ENCODE measurements around the gene KIT. TPM values are rescaled to one million over a fixed set of nuclear protein-coding genes. Genes with fewer than 3 reads are reported as not detected.

Gene KIT
- total and polyA plus RNA-seq, 10 of the 15 experiments (the other 5 are each of a cell fraction or from before 2014, with no cell fraction given), result 0.01 to 0.03 TPM; not detected in 8

DNA sequence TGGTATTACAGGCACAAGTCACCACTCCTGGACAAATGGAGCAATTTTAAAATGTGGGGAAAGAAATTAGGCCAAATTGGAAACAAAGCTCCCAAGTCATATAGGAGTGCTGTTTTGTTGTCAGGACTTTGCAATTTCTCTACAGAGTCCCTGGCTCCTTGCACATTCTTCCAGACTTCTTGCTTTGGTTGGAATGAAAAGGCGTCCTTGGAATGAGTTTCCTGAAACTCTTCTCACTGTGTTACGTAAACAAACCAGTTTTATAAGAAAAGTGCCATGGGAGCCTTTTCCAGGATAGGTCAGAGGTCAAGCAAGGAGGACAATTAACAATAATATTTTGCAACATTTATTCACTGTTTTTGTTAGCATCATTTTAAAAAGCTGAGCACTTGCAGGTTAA lies 32.4 kb upstream of the KIT start:
- intact Hi-C loops (cut with micrococcal nuclease; ENCODE audit: unreplicated experiment), result no loop called here
- FAIRE-seq, result no peak
- 2% methylated on average over 2 of the region's 2 CpGs for WGBS (ENCODE audit: insufficient coverage, insufficient replicate concordance, low lambda C conversion rate, missing lambda C conversion rate)
- Histone ChIP-seq H3K36me3 (ENCODE audit: control insufficient read depth in 2 of 2, insufficient read depth in 2 of 2, low read length in 1 of 2) (no peaks in the 10 kb centered on the region), H2AFZ (ENCODE audit: control insufficient read depth, low read depth, low read length) (no peak overlapping the region), H3K4me3 (no peak overlapping the region), H3K4me2 (ENCODE audit: control insufficient read depth, insufficient read depth) (no peak overlapping the region), H3K79me2 (ENCODE audit: control insufficient read depth, insufficient read depth, low read length) (no peaks in the 10 kb centered on the region), H3K9me3 (replicated peaks; ENCODE audit: control insufficient read depth, insufficient read depth, low read length) (no peaks in the 10 kb centered on the region), H3K9ac (ENCODE audit: control insufficient read depth, insufficient read depth, low read length) (no peak overlapping the region), H3K27ac (ENCODE audit: control insufficient read depth, insufficient read depth) (no peak overlapping the region), H3K27me3 (replicated peaks in 1 of 2; ENCODE audit: control insufficient read depth in 2 of 2, insufficient read depth in 2 of 2, low read length in 1 of 2) (no peaks in the 10 kb centered on the region; a peak in 2 of 4 replicates), H3K4me1 (ENCODE audit: control insufficient read depth, insufficient read depth, low read length) (no peaks in the 10 kb centered on the region), H4K20me1 (ENCODE audit: control insufficient read depth, insufficient read depth) (no peaks in the 10 kb centered on the region)
- no peak for ATAC-seq
- in situ Hi-C loops (cut with MboI), result no loop called here
- ChIA-PET CTCF (no interaction called here), RAD21 (ENCODE audit: unreplicated experiment) (no interaction called here), POLR2A (no interaction called here), SMC1A (ENCODE audit: uncharacterized antibody, unreplicated experiment) (interaction anchor here (0.7 kb wide), 1 partner anchor 1436 kb away, joined by 3 read pairs; no protein-coding TSS in a partner anchor)
- no TSS peak for BruUV-seq (replicated peaks)
- no peak for DNase-seq (ENCODE audit: low read depth, low spot score)
- no peak for TF ChIP-seq STAT1 (conservative IDR thresholded peaks at IDR 0.05)
- no peak for TF ChIP-seq RBBP5 (conservative IDR thresholded peaks at IDR 0.05)
- TF ChIP-seq, protein P1, sequence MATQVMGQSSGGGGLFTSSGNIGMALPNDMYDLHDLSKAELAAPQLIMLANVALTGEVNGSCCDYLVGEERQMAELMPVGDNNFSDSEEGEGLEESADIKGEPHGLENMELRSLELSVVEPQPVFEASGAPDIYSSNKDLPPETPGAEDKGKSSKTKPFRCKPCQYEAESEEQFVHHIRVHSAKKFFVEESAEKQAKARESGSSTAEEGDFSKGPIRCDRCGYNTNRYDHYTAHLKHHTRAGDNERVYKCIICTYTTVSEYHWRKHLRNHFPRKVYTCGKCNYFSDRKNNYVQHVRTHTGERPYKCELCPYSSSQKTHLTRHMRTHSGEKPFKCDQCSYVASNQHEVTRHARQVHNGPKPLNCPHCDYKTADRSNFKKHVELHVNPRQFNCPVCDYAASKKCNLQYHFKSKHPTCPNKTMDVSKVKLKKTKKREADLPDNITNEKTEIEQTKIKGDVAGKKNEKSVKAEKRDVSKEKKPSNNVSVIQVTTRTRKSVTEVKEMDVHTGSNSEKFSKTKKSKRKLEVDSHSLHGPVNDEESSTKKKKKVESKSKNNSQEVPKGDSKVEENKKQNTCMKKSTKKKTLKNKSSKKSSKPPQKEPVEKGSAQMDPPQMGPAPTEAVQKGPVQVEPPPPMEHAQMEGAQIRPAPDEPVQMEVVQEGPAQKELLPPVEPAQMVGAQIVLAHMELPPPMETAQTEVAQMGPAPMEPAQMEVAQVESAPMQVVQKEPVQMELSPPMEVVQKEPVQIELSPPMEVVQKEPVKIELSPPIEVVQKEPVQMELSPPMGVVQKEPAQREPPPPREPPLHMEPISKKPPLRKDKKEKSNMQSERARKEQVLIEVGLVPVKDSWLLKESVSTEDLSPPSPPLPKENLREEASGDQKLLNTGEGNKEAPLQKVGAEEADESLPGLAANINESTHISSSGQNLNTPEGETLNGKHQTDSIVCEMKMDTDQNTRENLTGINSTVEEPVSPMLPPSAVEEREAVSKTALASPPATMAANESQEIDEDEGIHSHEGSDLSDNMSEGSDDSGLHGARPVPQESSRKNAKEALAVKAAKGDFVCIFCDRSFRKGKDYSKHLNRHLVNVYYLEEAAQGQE (IDR thresholded peaks at IDR 0.05; ENCODE audit: low read depth, low read length), result no peak
- TF ChIP-seq ETV6 (conservative IDR thresholded peaks at IDR 0.05 in 1 of 2, IDR thresholded peaks at IDR 0.05 in 1 of 2; ENCODE audit: borderline replicate concordance in 1 of 2, low read depth in 1 of 2), result no peak
- no peak for TF ChIP-seq TBL1XR1 (IDR thresholded peaks at IDR 0.05; ENCODE audit: low read depth, low read length)
- no peak for TF ChIP-seq IKZF1 (conservative IDR thresholded peaks at IDR 0.05)
- no peak for TF ChIP-seq MLLT1 (IDR thresholded peaks at IDR 0.05)
- TF ChIP-seq, protein P2, sequence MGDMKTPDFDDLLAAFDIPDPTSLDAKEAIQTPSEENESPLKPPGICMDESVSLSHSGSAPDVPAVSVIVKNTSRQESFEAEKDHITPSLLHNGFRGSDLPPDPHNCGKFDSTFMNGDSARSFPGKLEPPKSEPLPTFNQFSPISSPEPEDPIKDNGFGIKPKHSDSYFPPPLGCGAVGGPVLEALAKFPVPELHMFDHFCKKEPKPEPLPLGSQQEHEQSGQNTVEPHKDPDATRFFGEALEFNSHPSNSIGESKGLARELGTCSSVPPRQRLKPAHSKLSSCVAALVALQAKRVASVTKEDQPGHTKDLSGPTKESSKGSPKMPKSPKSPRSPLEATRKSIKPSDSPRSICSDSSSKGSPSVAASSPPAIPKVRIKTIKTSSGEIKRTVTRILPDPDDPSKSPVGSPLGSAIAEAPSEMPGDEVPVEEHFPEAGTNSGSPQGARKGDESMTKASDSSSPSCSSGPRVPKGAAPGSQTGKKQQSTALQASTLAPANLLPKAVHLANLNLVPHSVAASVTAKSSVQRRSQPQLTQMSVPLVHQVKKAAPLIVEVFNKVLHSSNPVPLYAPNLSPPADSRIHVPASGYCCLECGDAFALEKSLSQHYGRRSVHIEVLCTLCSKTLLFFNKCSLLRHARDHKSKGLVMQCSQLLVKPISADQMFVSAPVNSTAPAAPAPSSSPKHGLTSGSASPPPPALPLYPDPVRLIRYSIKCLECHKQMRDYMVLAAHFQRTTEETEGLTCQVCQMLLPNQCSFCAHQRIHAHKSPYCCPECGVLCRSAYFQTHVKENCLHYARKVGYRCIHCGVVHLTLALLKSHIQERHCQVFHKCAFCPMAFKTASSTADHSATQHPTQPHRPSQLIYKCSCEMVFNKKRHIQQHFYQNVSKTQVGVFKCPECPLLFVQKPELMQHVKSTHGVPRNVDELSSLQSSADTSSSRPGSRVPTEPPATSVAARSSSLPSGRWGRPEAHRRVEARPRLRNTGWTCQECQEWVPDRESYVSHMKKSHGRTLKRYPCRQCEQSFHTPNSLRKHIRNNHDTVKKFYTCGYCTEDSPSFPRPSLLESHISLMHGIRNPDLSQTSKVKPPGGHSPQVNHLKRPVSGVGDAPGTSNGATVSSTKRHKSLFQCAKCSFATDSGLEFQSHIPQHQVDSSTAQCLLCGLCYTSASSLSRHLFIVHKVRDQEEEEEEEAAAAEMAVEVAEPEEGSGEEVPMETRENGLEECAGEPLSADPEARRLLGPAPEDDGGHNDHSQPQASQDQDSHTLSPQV (IDR thresholded peaks at IDR 0.05), result no peak
- TF ChIP-seq TAF1 (IDR thresholded peaks at IDR 0.05; ENCODE audit: borderline replicate concordance, low read depth, low read length), result no peak
- no peak for TF ChIP-seq KLF5 (IDR thresholded peaks at IDR 0.05; ENCODE audit: partially characterized antibody)
- TF ChIP-seq BACH1 (IDR thresholded peaks at IDR 0.05; ENCODE audit: borderline replicate concordance), result no peak
- no peak for TF ChIP-seq SMC3 (IDR thresholded peaks at IDR 0.05; ENCODE audit: borderline replicate concordance, low read length)
- TF ChIP-seq NFYA (IDR thresholded peaks at IDR 0.05; ENCODE audit: borderline replicate concordance, low read depth, low read length), result no peak
- TF ChIP-seq, protein P3, sequence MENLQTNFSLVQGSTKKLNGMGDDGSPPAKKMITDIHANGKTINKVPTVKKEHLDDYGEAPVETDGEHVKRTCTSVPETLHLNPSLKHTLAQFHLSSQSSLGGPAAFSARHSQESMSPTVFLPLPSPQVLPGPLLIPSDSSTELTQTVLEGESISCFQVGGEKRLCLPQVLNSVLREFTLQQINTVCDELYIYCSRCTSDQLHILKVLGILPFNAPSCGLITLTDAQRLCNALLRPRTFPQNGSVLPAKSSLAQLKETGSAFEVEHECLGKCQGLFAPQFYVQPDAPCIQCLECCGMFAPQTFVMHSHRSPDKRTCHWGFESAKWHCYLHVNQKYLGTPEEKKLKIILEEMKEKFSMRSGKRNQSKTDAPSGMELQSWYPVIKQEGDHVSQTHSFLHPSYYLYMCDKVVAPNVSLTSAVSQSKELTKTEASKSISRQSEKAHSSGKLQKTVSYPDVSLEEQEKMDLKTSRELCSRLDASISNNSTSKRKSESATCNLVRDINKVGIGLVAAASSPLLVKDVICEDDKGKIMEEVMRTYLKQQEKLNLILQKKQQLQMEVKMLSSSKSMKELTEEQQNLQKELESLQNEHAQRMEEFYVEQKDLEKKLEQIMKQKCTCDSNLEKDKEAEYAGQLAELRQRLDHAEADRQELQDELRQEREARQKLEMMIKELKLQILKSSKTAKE (IDR thresholded peaks at IDR 0.05; ENCODE audit: low read depth, poor library complexity, severe bottlenecking), result no peak

All from GM12878 (cell line).